Nephron (organoid): ENCODE results near the gene ASMTL.
"Not testable (repeated sequence)": the region's sequence is repeated elsewhere in the genome, so short reads cannot be mapped to it uniquely, and the experiment has no call there.

ENCODE experiments used
- H3K27ac Mint-ChIP-seq, 3 experiments: 2 replicates each; pipeline ENCODE4 v1.8.0; 2020; ENCODE audit warnings: mixed read lengths in 3 of 3, mild to moderate bottlenecking in 2 of 3, moderate library complexity in 1 of 3
- H3K27me3 Mint-ChIP-seq: 2 replicates; pipeline ENCODE4 v1.8.0; 2021; ENCODE audit warnings: low read depth, mild to moderate bottlenecking, moderate library complexity, mixed read lengths
- H3K36me3 Mint-ChIP-seq: 2 replicates; pipeline ENCODE4 v1.8.0; 2020; ENCODE audit warnings: low read depth, mixed read lengths
- H3K4me1 Mint-ChIP-seq: 2 replicates; pipeline ENCODE4 v1.8.0; 2020; ENCODE audit warnings: mixed read lengths
- H3K4me3 Mint-ChIP-seq, 3 experiments: 2 replicates each; pipeline ENCODE4 v1.8.0; 2020; ENCODE audit warnings: mild to moderate bottlenecking in 3 of 3, mixed read lengths in 3 of 3, moderate library complexity in 2 of 3
- H3K9me3 Mint-ChIP-seq: 2 replicates; pipeline ENCODE4 v1.8.0; 2020; ENCODE audit warnings: mixed read lengths
- CTCF ChIP-seq, 3 experiments: fragments of 200-600 bp; sonication (generic); IDR thresholded peaks; one replicate each; pipeline ENCODE4 v1.5.0; 2021; ENCODE audit warnings: antibody characterized with exemption in 3 of 3; ENCODE audit not compliant: unreplicated experiment in 3 of 3

ASMTL gene

GRCh38 chrX:1378306-1378759, 74.4 kb downstream of the ASMTL start:
- Mint-ChIP-seq H3K27ac (no peak overlapping the region), H3K4me3 (no peak overlapping the region), H3K4me1 (no peaks in the 10 kb centered on the region), H3K27me3 (no peaks in the 10 kb centered on the region), H3K9me3 (no peaks in the 10 kb centered on the region), H3K36me3 (peaks cover 6% of the 10 kb centered on the region)
- no peak for TF ChIP-seq CTCF (IDR thresholded peaks at IDR 0.05; ENCODE audit: unreplicated experiment in 3 of 3)

GRCh38 chrX:1368385-1368698, 84.4 kb downstream of the ASMTL start:
- Mint-ChIP-seq H3K27me3 (no peaks in the 10 kb centered on the region), H3K4me1 (no peaks in the 10 kb centered on the region), H3K36me3 (peaks cover 13% of the 10 kb centered on the region), H3K4me3 (no peak overlapping the region), H3K9me3 (no peaks in the 10 kb centered on the region), H3K27ac (no peak overlapping the region)
- TF ChIP-seq CTCF (IDR thresholded peaks at IDR 0.05; ENCODE audit: unreplicated experiment in 3 of 3), result no peak

DNA sequence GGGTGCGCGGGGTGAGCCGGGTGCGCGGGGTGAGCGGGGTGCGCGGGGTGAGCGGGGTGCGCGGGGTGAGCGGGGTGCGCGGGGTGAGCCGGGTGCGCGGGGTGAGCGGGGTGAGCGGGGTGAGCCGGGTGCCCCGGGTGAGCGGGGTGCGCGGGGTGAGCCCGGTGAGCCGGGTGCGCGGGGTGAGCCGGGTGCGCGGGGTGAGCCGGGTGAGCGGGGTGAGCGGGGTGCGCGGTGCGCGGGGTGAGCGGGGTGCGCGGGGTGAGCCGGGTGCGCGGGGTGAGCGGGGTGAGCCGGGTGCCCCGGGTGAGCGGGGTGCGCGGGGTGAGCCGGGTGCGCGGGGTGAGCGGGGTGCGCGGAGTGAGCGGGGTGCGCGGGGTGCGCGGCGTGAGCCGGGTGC, 86.3 kb downstream of the ASMTL start:
- H3K27ac Mint-ChIP-seq, H3K9me3 Mint-ChIP-seq, H3K4me1 Mint-ChIP-seq, H3K4me3 Mint-ChIP-seq, H3K27me3 Mint-ChIP-seq: not testable (repeated sequence)
- peaks cover 23% of the 10 kb centered on the region for H3K36me3 Mint-ChIP-seq

- Mint-ChIP-seq H3K4me1 (no peaks in the 10 kb centered on the region), H3K4me3 (no peak overlapping the region), H3K36me3 (peaks cover 45% of the 10 kb centered on the region), H3K9me3 (no peaks in the 10 kb centered on the region), H3K27ac (no peak overlapping the region), H3K27me3 (no peaks in the 10 kb centered on the region)
- no peak for TF ChIP-seq CTCF (IDR thresholded peaks at IDR 0.05; ENCODE audit: unreplicated experiment in 3 of 3)
These were observed 90.8 kb downstream of the ASMTL start for GRCh38 chrX:1361910-1362309.

DNA sequence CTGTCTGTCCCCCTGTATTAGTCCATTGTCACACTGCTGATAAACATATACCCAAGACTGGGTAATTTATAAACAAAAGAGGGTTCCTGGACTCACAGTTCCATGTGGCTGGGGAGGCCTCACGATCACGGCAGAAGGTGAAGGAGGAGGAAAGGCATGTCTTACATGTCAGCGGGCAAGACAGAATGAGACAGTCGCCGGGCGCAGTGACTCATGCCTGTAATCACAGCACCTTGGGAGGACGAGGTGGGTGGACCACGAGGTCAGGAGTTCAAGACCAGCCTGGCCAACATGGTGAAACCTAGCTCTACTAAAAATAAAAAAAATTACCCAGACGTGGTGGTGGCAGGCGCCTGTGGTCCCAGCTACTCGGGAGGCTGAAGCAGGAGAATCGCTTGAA, 91.4 kb downstream of the ASMTL start:
- Mint-ChIP-seq H3K27ac (no peak overlapping the region), H3K4me1 (no peaks in the 10 kb centered on the region), H3K4me3 (no peak overlapping the region), H3K36me3 (peaks cover 45% of the 10 kb centered on the region), H3K27me3 (no peaks in the 10 kb centered on the region), H3K9me3 (no peaks in the 10 kb centered on the region)
- TF ChIP-seq CTCF (IDR thresholded peaks at IDR 0.05; ENCODE audit: unreplicated experiment in 3 of 3), result no peak

DNA sequence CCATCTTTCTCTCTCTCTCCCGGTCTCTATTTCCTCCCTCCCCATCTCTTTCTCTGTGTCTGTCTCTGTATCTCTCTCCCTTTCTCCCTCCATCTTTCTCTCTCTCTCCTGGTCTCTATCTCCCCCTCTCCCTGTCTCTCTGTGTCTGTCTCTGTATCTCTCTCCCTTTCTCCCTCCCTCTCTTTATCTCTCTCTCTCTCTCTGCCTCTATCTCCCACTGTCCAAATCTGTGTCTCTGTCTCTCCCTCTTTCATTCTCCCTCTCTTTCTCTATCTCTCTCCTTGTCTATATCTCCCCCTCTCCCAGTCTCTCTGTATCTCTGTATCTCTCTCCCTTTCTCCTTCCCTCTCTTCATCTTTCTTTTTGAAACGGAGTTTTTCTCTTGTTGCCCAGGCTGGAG, 92.5 kb downstream of the ASMTL start:
- Mint-ChIP-seq H3K9me3 (no peaks in the 10 kb centered on the region), H3K4me3 (no peak overlapping the region), H3K4me1 (no peaks in the 10 kb centered on the region), H3K36me3 (peaks cover 50% of the 10 kb centered on the region), H3K27me3 (no peaks in the 10 kb centered on the region), H3K27ac (no peak overlapping the region)
- no peak for TF ChIP-seq CTCF (IDR thresholded peaks at IDR 0.05; ENCODE audit: unreplicated experiment in 3 of 3)

DNA sequence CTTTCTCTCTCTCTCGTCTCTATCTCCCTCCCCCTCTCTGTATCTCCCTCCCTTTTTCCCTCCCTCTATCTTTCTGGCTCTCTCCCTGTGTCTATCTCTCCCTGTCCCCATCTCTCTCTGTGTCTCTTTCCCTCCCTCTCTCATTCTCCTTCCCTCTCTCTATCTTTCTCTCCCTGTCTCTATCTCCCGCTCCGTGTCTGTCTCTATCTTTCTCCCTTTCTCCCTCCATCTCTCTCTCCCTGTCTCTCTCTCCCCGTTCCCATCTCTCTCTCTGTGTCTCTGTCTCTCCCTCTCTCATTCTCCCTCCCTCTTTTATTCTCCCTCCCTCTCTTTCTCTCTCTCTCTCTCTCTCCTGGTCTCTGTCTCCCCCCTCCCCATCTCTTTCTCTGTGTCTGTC, 93.2 kb downstream of the ASMTL start:
- Mint-ChIP-seq H3K36me3 (peaks cover 45% of the 10 kb centered on the region), H3K9me3 (no peaks in the 10 kb centered on the region), H3K4me3 (no peak overlapping the region), H3K27me3 (no peaks in the 10 kb centered on the region), H3K27ac (no peak overlapping the region), H3K4me1 (no peaks in the 10 kb centered on the region)
- no peak for TF ChIP-seq CTCF (IDR thresholded peaks at IDR 0.05; ENCODE audit: unreplicated experiment in 3 of 3)
